ENCODE results near the gene DNAI2.
"Not testable (repeated sequence)": the region's sequence is repeated elsewhere in the genome, so short reads cannot be mapped to it uniquely, and the experiment has no call there.

Gene DNAI2

GRCh38 chr17:74245145-74245831 lies 28.7 kb upstream of the DNAI2 start:
- no peak for DNase-seq (ENCODE audit: low read depth, low spot score)

DNA sequence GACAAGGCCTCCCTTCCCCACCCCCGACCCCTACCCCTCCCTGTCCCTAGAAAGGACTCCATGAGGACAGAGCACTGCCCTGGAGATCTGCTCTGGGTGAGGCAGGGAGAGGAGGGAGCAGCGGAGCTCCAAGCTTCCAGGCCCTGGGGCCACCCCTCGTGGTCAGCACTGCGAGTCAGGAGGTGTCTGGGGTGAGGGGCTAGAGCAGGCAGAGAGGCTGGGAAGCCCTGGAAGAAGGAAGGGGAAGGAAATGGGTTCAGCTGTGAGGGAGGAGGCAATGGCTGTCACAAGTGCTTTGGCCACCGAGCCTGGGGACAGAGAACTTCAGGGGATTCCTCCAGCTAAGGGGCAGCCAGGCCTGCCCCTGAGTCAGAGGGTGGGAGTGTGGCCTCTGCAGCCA lies 28.2 kb upstream of the DNAI2 start:
- no peak for DNase-seq (ENCODE audit: low read depth, low spot score)

DNA sequence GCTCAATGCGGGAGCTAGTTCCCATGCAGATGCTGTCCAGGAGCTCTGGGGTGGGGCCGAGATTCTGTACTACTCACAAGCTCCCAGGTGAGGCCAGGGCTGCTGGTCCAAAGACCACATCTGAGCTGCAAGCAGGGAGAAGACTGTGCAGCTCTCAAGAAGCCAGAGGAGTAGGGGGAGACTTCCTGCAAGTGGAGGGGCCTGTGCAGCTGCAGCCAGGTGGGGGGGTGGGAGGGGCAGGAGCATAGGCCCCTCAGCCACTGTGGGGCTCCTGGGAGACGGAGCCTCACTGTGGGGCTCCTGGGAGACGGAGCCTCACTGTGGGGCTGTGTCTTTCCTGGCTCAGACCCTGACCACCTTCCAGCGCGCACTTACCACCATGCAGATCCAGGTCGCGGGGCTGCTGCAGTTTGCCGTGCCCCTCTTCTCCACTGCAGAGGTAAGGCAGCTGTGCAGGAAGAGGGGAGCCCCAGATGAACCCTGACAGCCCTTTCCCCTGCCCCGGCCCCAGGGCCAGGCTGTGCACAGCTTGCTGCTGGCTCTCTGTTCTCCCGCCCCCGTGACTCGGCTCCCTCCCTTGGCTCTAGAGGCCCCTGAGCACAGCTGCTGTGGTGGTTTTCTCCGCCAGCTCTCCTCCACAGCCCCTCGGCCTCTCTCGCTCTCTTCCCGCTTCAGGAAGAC lies 24.3 kb upstream of the DNAI2 start:
- no peak for DNase-seq (ENCODE audit: low read depth, low spot score)

GRCh38 chr17:74250324-74250995 lies 23.6 kb upstream of the DNAI2 start:
- no peak for DNase-seq (ENCODE audit: low read depth, low spot score)

GRCh38 chr17:74251051-74251450 lies 23.0 kb upstream of the DNAI2 start:
- DNase-seq (ENCODE audit: low read depth, low spot score) = no peak

- no peak for DNase-seq (ENCODE audit: low read depth, low spot score)
These were observed 22.5 kb upstream of the DNAI2 start for GRCh38 chr17:74251569-74251968.

DNA sequence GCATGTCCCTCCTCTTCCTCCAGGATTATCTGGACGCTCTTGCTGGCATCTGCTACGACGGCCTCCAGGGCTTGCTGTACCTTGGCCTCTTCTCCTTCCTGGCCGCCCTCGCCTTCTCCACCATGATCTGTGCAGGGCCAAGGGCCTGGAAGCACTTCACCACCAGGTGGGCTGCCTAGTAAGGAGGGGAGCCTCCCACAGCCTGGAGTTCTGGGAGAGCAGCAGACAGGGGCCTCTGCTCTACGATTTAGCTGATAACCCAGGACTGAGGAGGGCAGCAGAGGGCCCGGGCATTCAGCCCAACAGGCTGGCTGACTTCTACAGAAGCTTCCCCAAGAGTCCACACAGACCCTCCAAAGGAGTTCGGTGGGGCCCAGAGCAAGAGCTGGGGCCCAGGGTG lies 21.8 kb upstream of the DNAI2 start:
- no peak for DNase-seq (ENCODE audit: low read depth, low spot score)

DNA sequence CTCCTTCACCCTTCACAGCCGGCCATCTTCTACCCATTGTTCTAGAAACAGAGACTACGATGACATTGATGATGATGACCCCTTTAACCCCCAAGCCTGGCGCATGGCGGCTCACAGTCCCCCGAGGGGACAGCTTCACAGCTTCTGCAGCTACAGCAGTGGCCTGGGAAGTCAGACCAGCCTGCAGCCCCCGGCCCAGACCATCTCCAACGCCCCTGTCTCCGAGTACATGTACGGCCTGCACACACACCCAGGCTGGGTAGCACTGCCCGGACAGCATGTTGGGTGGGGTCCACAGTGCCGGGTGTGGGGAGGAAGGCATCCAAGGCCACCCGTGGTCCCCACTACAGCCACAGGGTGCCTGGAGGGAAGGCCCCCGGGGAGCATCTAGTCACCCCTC lies 21.0 kb upstream of the DNAI2 start:
- no peak for DNase-seq (ENCODE audit: low read depth, low spot score)

DNA sequence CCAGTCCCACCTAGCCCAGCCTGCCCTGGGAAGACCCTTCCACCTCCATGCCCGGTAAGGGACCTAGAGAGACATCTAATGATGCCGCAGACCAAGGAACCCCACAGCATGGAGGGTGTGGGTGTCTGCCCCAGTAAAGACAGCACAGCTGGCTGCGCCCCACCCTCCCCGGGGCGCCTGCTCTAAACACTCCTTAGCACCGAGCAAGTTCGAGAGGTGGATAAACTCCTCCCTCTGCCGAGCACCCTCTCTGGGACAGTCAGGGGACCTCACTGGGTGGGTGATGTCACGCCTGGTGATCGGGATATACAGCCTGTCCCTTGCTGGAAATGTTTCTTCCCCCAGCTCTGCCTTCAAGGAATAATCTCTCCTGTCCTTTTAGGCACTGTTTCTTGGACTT lies 16.7 kb upstream of the DNAI2 start:
- no peak for DNase-seq (ENCODE audit: low read depth, low spot score)

GRCh38 chr17:74259667-74260524 lies 14.1 kb upstream of the DNAI2 start:
- no peak for DNase-seq (ENCODE audit: low read depth, low spot score)

DNA sequence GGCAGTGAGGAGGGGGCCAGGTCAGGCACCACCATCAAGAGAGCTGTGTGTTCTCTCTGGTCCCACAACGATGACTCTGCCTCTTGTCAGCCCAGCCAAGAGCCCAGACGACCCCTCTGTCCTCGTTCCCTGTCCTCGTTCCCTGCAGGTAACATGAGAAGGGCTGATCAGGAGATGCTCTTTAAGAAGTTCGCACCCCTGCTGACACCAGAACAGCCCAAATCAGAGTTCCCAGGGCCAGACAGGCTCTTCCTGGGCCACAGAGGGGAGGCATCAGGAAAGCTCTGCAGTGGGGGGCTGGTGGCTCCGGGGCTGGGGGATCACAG lies 13.5 kb upstream of the DNAI2 start:
- DNase-seq (ENCODE audit: low read depth, low spot score) = no peak

DNA sequence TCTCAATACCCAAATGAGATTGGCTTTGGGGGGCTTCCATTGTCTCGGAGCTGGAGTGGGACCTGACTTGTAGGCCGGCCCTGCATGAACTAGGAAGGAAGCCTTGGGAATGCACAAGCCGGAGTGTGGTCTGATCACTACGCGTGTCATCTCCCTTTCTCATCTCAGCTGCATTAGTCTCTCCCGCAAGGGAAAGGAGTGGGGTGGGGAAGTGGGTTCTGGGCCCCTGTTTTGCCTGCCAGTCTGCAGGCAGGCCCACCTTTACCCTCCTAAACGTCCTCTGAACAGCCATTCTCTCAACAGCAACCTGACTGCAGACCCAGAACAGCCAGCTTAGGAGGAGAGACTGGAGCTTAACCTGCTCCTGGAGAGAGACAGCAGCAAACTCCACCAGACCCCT lies 11.4 kb upstream of the DNAI2 start:
- no peak for DNase-seq (ENCODE audit: low read depth, low spot score)

- DNase-seq (ENCODE audit: low read depth, low spot score) = not testable (repeated sequence)
These were observed 7.0 kb upstream of the DNAI2 start for GRCh38 chr17:74267054-74267453.

DNA sequence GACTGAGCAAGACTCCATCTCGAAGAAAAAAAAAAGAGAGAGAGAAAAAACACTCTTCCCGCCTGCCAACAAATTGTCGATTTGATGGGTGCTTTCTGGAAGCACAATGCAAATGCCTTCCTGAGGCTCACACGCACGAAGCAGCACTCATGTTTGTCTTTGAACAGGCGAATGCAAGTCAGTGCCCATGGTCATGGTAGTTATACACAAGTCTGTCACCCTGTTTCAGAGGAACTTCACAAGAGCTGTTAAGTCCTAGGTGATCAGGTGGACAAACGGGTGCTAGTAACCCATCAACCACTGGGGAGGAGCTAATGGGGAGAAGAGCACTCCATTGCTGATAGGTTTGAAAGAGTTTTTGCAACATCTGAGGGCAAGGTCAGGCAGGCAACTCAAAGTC lies 6.5 kb upstream of the DNAI2 start:
- no peak for DNase-seq (ENCODE audit: low read depth, low spot score)

DNA sequence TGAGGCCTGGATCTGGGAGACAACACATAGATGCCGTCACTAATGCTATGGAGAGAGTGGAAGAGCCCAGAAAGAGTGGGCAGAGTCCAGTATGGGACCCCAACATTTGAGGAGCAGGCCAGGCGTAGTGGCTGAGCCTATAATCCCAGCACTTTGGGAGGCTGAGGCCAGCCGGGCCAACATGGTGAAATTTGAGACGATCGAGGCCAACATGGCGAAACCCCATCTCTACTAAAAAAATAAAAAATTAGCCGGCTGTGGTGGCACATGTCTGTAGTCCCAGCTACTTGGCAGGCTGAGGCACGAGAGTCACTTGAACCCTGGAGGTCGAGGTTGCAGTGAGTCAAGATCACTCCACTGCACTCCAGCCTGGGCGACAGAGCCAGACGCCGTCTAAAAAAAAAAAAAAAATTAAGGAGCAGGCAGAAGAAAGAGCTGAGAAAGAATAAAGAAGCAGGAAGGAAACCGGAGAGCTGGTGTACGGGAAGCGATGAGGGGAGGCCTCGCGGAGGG lies 6.0 kb upstream of the DNAI2 start:
- no peak for DNase-seq (ENCODE audit: low read depth, low spot score)

DNA sequence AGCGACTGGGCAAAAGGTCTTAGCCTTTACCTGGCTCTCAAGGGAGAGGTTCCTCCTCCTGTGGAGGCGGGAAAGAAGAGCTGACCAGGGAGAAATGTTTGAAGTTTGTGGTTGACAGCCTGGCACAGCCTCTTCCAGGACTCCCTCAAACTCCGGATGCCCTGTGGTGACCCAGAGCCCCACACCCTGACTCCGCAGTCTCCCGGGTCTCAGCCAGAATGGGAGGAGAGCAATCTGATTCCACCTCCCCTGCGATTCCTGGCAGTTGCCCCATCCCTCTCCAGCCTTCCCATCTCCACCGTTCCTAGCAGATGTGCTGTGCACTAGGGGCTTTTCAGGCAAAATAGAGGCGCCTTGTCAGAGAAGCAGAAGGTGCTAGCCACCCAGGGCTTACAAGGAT lies 5.5 kb upstream of the DNAI2 start:
- DNase-seq (ENCODE audit: low read depth, low spot score) = no peak

DNA sequence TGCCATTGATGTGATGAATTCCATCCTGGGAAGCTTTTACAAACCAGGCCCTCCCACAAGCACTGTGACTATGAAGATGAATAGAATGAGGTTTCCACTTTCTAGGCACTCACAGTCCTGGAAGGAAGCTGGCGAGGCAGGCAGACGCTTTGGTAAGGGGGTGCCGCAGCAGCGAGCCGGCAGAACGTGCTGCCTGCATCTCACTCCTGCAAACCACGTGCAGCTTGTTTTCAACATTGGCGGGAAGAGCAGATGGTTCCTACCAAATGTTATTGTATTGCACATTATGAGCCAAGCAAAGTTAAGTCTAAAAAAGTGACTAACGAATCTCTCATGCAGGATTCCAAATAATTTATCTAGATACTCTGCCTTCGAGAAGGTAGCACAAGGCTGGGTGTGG lies 3.7 kb upstream of the DNAI2 start:
- DNase-seq (ENCODE audit: low read depth, low spot score) = no peak

DNA sequence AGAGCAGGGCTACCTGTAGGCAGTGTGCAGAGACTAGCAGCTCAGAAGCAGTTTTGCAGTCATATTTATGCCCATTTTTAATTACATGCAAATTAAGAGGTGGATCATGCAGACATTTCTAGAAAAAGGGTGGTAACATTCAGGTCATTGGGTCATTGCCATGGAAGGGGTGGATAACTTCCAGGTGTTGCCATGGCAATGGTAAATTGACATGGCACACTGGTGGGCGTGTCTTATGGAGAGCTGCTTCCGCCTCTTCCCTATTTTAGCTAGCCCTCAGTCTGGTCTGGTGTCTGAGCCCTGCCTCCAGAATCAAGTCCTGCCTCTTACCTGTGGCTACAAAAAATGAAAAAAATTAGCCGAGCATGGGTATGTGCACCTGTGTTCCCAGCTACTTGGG lies 2.8 kb upstream of the DNAI2 start:
- no peak for DNase-seq (ENCODE audit: low read depth, low spot score)

DNA sequence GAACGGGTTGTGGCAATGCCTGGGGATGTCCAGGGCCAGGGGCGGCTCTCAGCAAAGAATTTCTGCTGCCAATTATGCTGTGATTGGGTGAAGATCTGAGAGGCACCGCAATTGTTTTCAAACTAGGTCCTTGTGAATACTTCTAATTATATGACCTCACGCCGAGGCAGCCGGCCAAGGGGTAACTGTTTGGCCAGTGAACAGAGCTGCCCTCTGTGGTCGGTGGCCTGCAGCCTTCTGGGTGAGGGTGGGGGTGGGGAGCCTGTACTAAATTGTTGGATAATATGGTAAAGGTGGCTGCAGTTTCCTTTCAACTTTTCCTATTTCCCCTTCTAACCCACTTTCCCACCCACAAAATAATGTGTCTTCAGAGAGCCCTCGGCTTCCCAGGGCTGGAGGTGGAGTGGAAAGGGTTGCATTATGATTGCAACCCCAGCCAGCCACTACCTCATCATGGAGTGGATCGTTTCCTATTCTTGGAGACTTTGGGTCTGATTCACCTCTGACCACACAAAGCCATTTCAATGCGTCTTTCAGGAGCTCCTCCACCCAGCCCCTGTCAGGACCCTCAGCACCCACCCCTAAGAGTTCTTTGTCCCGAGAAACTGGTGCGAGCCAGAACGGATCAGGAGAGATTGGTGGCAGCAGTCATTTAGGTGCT lies 2.0 kb upstream of the DNAI2 start:
- no peak for DNase-seq (ENCODE audit: low read depth, low spot score)

- DNase-seq (ENCODE audit: low read depth, low spot score) = no peak
These were observed 1.3 kb upstream of the DNAI2 start for GRCh38 chr17:74272731-74273201.

DNA sequence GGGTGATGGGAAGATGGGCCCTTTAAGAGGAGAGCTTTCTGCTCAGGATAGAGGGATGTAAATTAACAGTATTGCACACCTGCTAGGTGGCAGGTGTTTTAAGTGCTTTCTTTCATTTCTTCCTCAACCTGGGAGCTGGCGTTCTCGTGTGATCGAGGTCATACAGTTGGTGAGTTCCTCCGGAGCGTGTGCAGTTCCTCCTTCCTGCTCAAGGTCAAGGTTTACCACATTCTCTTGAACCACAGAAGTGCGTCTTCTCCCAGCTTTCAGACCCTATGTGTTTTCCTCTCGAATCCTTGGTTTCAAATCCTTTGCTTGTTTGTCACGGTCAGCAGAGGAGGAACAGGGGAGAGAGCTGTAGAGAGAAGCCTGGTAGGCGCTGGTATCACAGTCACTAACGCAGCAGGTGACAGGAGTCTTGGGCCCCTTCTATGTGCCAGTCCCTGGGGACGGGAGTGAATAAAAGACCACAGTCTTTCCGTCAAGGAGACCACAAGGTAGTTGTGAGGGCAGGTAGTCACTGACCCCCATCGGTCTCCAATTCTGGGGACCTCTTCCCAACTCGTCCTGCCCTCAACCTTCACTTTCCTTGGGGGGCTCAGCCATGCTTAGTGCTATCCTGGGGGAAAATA lies 791 bp downstream of the DNAI2 start:
- no peak for DNase-seq (ENCODE audit: low read depth, low spot score)
